IMR-90 (cell line): ENCODE measurements around the gene SLC17A8. TPM values are rescaled to one million over a fixed set of nuclear protein-coding genes. Genes with fewer than 3 reads are reported as not detected.

Experiments used
- ATAC-seq: fragments of 200-7000 bp; cut with Tn5 transposase; 2 replicates; pipeline ENCODE4 v1.9.1; 2020; ENCODE audit warnings: low read depth, mild to moderate bottlenecking, moderate library complexity
- BruUV-seq: library from RNA; stranded (reverse); fragments of 400-500 nt; replicated peaks from 2 replicates; lab custom pipeline; 2021; lab: Mats Ljungman, UMichigan
- CTCF ChIA-PET: fragments of 300-600 bp; formaldehyde crosslinking; extraction: SDS; loops from one replicate; lab custom pipeline; 2021; ENCODE audit warnings: antibody characterized with exemption; lab: Yijun Ruan, JAX
- POLR2A ChIA-PET: fragments of 300-600 bp; sonication (Branson Sonifier 250); formaldehyde crosslinking; loops from one replicate; lab custom pipeline; 2022; ENCODE audit warnings: antibody characterized with exemption; ENCODE audit not compliant: unreplicated experiment; lab: Charles Lee
- DNase-seq: peaks from one replicate; pipeline ENCODE4 v3.0.0; 2013
- H2AFZ ChIP-seq: replicated peaks from 2 replicates; pipeline ENCODE3; 2013; ENCODE audit warnings: low read length, mild to moderate bottlenecking; ENCODE audit not compliant: poor library complexity
- H2AK5ac ChIP-seq: 2 replicates; pipeline ENCODE4 v1.6.1; 2013; ENCODE audit warnings: low read depth, low read length, inconsistent platforms
- H2AK9ac ChIP-seq: replicated peaks from 2 replicates; pipeline ENCODE3; 2013; ENCODE audit warnings: mild to moderate bottlenecking, low read depth, low read length, moderate library complexity; ENCODE audit not compliant: poor library complexity
- H2BK120ac ChIP-seq: 2 replicates; pipeline ENCODE4 v1.6.1; 2013; ENCODE audit warnings: low read depth, low read length, inconsistent platforms
- H2BK15ac ChIP-seq: 3 replicates; pipeline ENCODE4 v1.6.1; 2013; ENCODE audit warnings: low read depth, low read length, inconsistent platforms
- H2BK20ac ChIP-seq: 2 replicates; pipeline ENCODE4 v1.6.1; 2013; ENCODE audit warnings: low read depth, mild to moderate bottlenecking, inconsistent platforms, low read length, moderate library complexity
- H2BK5ac ChIP-seq: 2 replicates; pipeline ENCODE4 v1.6.1; 2013; ENCODE audit warnings: mild to moderate bottlenecking, low read depth, low read length, inconsistent platforms; ENCODE audit not compliant: poor library complexity, severe bottlenecking
- H3K14ac ChIP-seq: replicated peaks from 2 replicates; pipeline ENCODE4 v1.6.1; 2013; ENCODE audit warnings: low read depth, low read length, inconsistent platforms
- H3K18ac ChIP-seq: 2 replicates; pipeline ENCODE4 v1.6.1; 2013; ENCODE audit warnings: low read depth, low read length, control low read depth
- H3K23ac ChIP-seq: 2 replicates; pipeline ENCODE4 v1.6.1; 2013; ENCODE audit warnings: low read depth, low read length, inconsistent platforms
- H3K27ac ChIP-seq: 2 replicates; pipeline ENCODE4 v1.5.1; 2013; ENCODE audit warnings: mild to moderate bottlenecking, control low read depth, low read length; ENCODE audit not compliant: insufficient read depth
- H3K27me3 ChIP-seq: 2 replicates; pipeline ENCODE4 v1.6.1; 2013; ENCODE audit warnings: low read length; ENCODE audit not compliant: control insufficient read depth, insufficient read depth
- H3K36me3 ChIP-seq: 2 replicates; pipeline ENCODE4 v1.6.1; 2013; ENCODE audit warnings: low read length, mixed read lengths; ENCODE audit not compliant: control insufficient read depth, insufficient read depth
- H3K4ac ChIP-seq: 2 replicates; pipeline ENCODE4 v1.6.1; 2013; ENCODE audit warnings: low read depth, low read length, inconsistent platforms
- H3K4me1 ChIP-seq: 2 replicates; pipeline ENCODE4 v1.6.1; 2013; ENCODE audit warnings: low read length, mixed read lengths; ENCODE audit not compliant: control insufficient read depth, insufficient read depth
- H3K4me2 ChIP-seq: 2 replicates; pipeline ENCODE4 v1.6.1; 2013; ENCODE audit warnings: low read depth, mild to moderate bottlenecking, control low read depth, low read length, moderate library complexity
- H3K4me3 ChIP-seq: 2 replicates; pipeline ENCODE4 v1.5.1; 2013; ENCODE audit warnings: low read depth, mild to moderate bottlenecking, control low read depth, low read length, moderate library complexity; ENCODE audit not compliant: insufficient read depth
- H3K56ac ChIP-seq: 2 replicates; pipeline ENCODE4 v1.6.1; 2013; ENCODE audit warnings: low read length, inconsistent platforms; ENCODE audit not compliant: insufficient read depth; ENCODE audit errors: extremely low read depth
- H3K79me1 ChIP-seq, 2 experiments: 2 replicates each; pipeline ENCODE4 v1.6.1; 2013; ENCODE audit warnings: low read length in 2 of 2, inconsistent platforms in 1 of 2, low read depth in 1 of 2
- H3K9ac ChIP-seq: 2 replicates; pipeline ENCODE4 v1.6.1; 2013; ENCODE audit warnings: low read depth, low read length, control low read depth
- H3K9me1 ChIP-seq: 2 replicates; pipeline ENCODE4 v1.6.1; 2013; ENCODE audit warnings: low read length, inconsistent platforms; ENCODE audit not compliant: insufficient read depth
- H3K9me3 ChIP-seq: 2 replicates; pipeline ENCODE4 v1.6.1; 2013; ENCODE audit warnings: low read length; ENCODE audit not compliant: control insufficient read depth, insufficient read depth
- H4K20me1 ChIP-seq: 2 replicates; pipeline ENCODE4 v1.6.1; 2013; ENCODE audit warnings: low read length, inconsistent platforms; ENCODE audit not compliant: insufficient read depth
- H4K5ac ChIP-seq: 2 replicates; pipeline ENCODE4 v1.6.1; 2013; ENCODE audit warnings: mild to moderate bottlenecking, low read depth, low read length, control low read depth
- H4K8ac ChIP-seq, 2 experiments: 2 replicates each; pipeline ENCODE4 v1.6.1; 2013; ENCODE audit warnings: low read depth in 2 of 2, low read length in 2 of 2, control low read depth in 1 of 2, inconsistent platforms in 1 of 2
- H4K91ac ChIP-seq: 2 replicates; pipeline ENCODE4 v1.6.1; 2013; ENCODE audit warnings: low read depth, low read length, inconsistent platforms; ENCODE audit not compliant: insufficient read depth
- BHLHE40 ChIP-seq: fragments of 150-350 bp; IDR thresholded peaks from 2 replicates; pipeline ENCODE4 v1.6.1; 2016; ENCODE audit warnings: mild to moderate bottlenecking, low read depth, low read length
- CHD1 ChIP-seq: IDR thresholded peaks from 2 replicates; pipeline ENCODE4 v1.6.1; 2012; ENCODE audit warnings: low read depth, low read length, improper control_type of control experiment
- ELK1 ChIP-seq: fragments of 150-350 bp; IDR thresholded peaks from 2 replicates; pipeline ENCODE4 v1.6.1; 2016; ENCODE audit warnings: low read depth, mild to moderate bottlenecking, low read length, moderate library complexity, borderline replicate concordance
- MXI1 ChIP-seq: IDR thresholded peaks from 2 replicates; pipeline ENCODE4 v1.6.1; 2012; ENCODE audit warnings: low read depth, mild to moderate bottlenecking, low read length, moderate library complexity, borderline replicate concordance
- RCOR1 ChIP-seq: IDR thresholded peaks from 2 replicates; pipeline ENCODE4 v1.6.1; 2012; ENCODE audit warnings: mild to moderate bottlenecking, low read length, improper control_type of control experiment; ENCODE audit not compliant: insufficient replicate concordance
- RFX5 ChIP-seq: IDR thresholded peaks from 2 replicates; pipeline ENCODE4 v1.8.0; 2012; ENCODE audit warnings: low read depth, mild to moderate bottlenecking, low read length, moderate library complexity
- SMC3 ChIP-seq: fragments of 150-350 bp; IDR thresholded peaks from 2 replicates; pipeline ENCODE4 v1.6.1; 2016; ENCODE audit warnings: low read depth, mild to moderate bottlenecking, antibody characterized with exemption, low read length, moderate library complexity
- USF2 ChIP-seq: fragments of 150-350 bp; IDR thresholded peaks from 2 replicates; pipeline ENCODE4 v1.6.1; 2017; ENCODE audit warnings: mild to moderate bottlenecking, antibody characterized with exemption, low read length, low read depth
- WGBS, 2 experiments: methylation state at CpG; one replicate each; pipeline versions ENCODE4 v1.1.5 to v1.1.7; 2013; ENCODE audit warnings: missing lambda C conversion rate in 2 of 2; ENCODE audit not compliant: insufficient read length in 1 of 2; ENCODE audit errors: extremely low coverage in 2 of 2; 5-methylcytosine and 5-hydroxymethylcytosine counted together
- dilution Hi-C: fragments of 300-500 bp; cut with HindIII; formaldehyde crosslinking; loops from one replicate; pipeline ENCODE4 v1.14.3; 2018; ENCODE audit warnings: low sequenced_read_pairs; ENCODE audit not compliant: unreplicated experiment
- in situ Hi-C: fragments of 300-500 bp; cut with MboI; formaldehyde crosslinking; loops from 3 replicates; pipeline ENCODE4 v1.14.3; 2019; ENCODE audit warnings: low sequenced_read_pairs, inconsistent platforms, mixed read lengths
- intact Hi-C: fragments of 100-400 bp; cut with micrococcal nuclease; formaldehyde crosslinking; loops from 2 replicates; pipeline ENCODE4 v1.10.0; 2022
- polyA plus RNA-seq, 3 experiments: library from polyadenylated mRNA; depleted of rRNA; stranded (reverse); fragments of >200 nt; gene quantifications; 2 replicates each; pipeline ENCODE4 v1.2.3, GENCODE V29; 2012; ENCODE audit warnings: low replicate concordance in 1 of 3
- total RNA-seq: library from RNA; depleted of rRNA; stranded (reverse); fragments of >200 nt; gene quantifications from 2 replicates; pipeline ENCODE4 v1.2.3, GENCODE V29; 2012

SLC17A8 gene
- total and polyA plus RNA-seq, 2 of the 4 experiments (the other 2 are of a cell fraction) = not detected

DNA sequence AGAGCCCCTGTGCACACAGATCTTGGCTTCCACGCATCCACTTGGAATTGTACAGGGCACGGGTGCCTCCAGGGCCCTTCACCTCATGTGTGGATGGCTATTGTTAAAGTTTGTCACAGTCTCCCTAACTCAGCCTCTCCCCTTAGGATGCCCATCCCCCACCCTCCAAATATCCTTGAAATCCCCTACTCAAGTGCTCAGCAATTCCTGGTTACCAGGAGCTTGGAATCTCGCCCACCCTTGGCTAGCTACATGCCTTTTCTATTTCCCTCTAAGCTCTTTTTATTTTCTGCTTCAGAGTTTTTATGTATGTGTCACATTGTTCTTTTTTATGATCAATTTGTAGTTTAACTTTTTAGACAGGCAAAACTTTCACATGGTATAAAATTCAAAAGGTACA is 103.8 kb downstream of the SLC17A8 start:
- Histone ChIP-seq H3K4me3 (no peak overlapping the region), H3K36me3 (no peaks in the 10 kb centered on the region), H3K23ac (no peak overlapping the region), H2BK5ac (no peak overlapping the region), H3K4ac (no peak overlapping the region), H4K91ac (no peak overlapping the region), H4K5ac (no peak overlapping the region), H2AK9ac (no peak overlapping the region), H2AFZ (no peak overlapping the region), H3K9me1 (no peaks in the 10 kb centered on the region), H2BK120ac (no peak overlapping the region), H3K4me2 (no peak overlapping the region), H3K27ac (no peak overlapping the region), H3K9ac (no peak overlapping the region), H2AK5ac (no peak overlapping the region), H3K18ac (no peak overlapping the region), H3K79me1 (no peaks in the 10 kb centered on the region), H4K20me1 (no peaks in the 10 kb centered on the region), H3K9me3 (no peaks in the 10 kb centered on the region), H2BK20ac (no peak overlapping the region), H3K27me3 (no peaks in the 10 kb centered on the region), H3K56ac (no peak overlapping the region), H3K14ac (no peak overlapping the region), H3K4me1 (no peaks in the 10 kb centered on the region), H2BK15ac (no peak overlapping the region), H4K8ac (no peak overlapping the region)
- BruUV-seq = no TSS peak
- ChIA-PET CTCF (no interaction called here), POLR2A (no interaction called here)
- DNase-seq = no peak
- WGBS, 2 experiments = no CpG with 5 or more reads among the region's 3 CpGs
- in situ Hi-C loops = no loop called here
- intact Hi-C loops = no loop called here
- no peak for ATAC-seq
- no peak for TF ChIP-seq BHLHE40
- TF ChIP-seq SMC3 = no peak
- TF ChIP-seq ELK1 = no peak
- no peak for TF ChIP-seq RFX5
- TF ChIP-seq MXI1 = no peak
- TF ChIP-seq RCOR1 = no peak
- TF ChIP-seq CHD1 = no peak
- no peak for TF ChIP-seq USF2
- dilution Hi-C loops = no loop called here
